ENCODE measurements around the gene SRCIN1. TPM values are rescaled to one million over a fixed set of nuclear protein-coding genes. Genes with fewer than 3 reads are reported as not detected.
A peak's percentile ranks its signal among the peaks of the same experiment; 100 is the strongest.

SRCIN1 gene
- total RNA-seq, 1 donor from 2014 or later: 6.6 TPM

DNA sequence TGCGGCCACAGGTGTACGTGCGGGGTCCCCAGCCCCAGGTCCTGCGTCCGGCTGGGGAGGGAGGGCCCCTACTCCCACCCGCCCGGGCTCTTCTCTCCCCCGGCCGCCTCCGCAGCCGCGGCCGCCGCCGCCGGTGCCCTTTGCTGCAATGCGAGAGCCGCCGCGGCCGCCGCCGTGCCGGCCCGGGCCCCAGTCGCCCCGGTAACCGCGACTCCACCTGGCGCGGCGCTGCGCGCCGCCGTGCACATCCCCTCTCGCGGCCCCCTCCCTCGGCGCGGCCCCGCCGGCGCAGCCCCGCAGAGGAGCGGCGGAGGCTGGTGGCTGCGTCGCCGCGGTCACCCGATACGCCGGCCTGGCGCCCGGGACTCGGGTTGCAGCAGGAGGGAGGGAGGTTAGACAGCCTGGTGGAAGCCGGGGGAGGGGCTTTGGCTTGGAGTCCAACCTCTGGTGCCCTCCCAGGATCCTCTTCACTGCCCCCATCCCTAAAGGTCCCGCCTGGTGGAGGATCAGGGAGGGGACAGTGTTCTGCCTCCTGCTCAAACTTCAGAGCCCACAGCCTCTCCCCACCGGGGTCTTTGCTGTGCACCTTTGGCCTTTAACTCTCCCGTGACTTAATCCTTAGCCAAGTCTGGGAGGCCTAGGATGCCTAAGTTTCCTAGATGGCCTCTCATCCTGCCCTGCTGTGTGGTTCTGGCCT lies 32.9 kb downstream of the SRCIN1 start:
- peak; percentile 38 to 44 for ATAC-seq

GRCh38 chr17:38571833-38572668 lies 33.7 kb downstream of the SRCIN1 start:
- intact Hi-C loops (cut with DNase I): no loop called here
- Histone ChIP-seq H3K4me1 (peaks cover 9% of the 10 kb centered on the region), H3K36me3 (no peaks in the 10 kb centered on the region), H3K27ac (no peak overlapping the region), H3K4me3 (peak overlapping the region; percentile 27), H3K27me3 (ENCODE audit: low read depth) (peaks cover 89% of the 10 kb centered on the region), H3K9me3 (no peaks in the 10 kb centered on the region)
- ATAC-seq (peak in 1 of 2 donors; percentile 15), DNase-seq (no peak)
- no peak for TF ChIP-seq CTCF (IDR thresholded peaks at IDR 0.05)

More for the DNA sequence above, 32.9 kb downstream of the SRCIN1 start:
- Histone ChIP-seq H3K36me3 (no peaks in the 10 kb centered on the region), H3K27me3 (ENCODE audit: low read depth) (peaks cover 89% of the 10 kb centered on the region), H3K27ac (no peak overlapping the region), H3K4me1 (peaks cover 9% of the 10 kb centered on the region), H3K4me3 (peak overlapping the region; percentile 27), H3K9me3 (no peaks in the 10 kb centered on the region)
- DNase-seq: no peak
- intact Hi-C loops (cut with DNase I): no loop called here
- no peak for TF ChIP-seq CTCF (IDR thresholded peaks at IDR 0.05)

DNA sequence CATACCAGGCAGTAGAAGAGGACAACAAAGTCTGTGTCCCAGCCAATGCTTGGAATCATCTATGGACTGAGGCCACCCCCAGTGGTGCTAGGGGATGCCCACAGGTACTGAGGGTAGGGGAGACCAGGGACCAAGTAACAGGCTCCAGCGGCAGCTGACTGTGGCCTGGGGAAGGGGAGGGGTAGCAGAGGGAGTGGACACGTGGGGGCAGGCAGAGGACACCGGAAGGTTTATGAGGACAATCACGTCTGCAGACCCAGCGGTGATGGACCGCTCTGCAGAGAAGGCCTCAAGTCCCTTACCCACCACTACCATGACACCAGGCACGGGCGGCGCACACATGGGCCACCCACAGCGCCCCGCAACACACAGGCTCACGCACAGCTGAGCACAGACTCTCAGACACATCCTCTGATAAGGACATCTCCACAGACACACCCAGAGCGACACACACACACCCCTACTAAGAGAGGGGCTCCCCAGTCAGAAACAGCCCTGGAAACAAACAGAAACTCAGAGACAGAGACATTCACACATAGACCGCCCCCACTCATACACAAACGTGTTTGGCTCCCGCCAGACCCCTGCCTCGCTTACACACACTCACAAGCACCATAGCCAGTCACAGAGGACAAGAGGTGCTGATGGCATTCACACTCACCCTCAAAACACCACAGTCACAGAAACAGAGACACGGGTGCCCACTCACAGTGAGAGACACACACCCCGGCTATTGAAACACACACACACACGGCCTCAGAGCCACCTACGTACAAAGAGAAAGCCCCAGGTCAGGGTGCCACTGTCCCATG lies 35.8 kb downstream of the SRCIN1 start:
- Histone ChIP-seq H3K9me3 (no peaks in the 10 kb centered on the region), H3K4me3 (no peak overlapping the region), H3K27ac (no peak overlapping the region), H3K27me3 (ENCODE audit: low read depth) (peaks cover 88% of the 10 kb centered on the region), H3K4me1 (peaks cover 9% of the 10 kb centered on the region), H3K36me3 (no peaks in the 10 kb centered on the region)
- ATAC-seq: no peak
- no peak for DNase-seq
- no peak for TF ChIP-seq CTCF (IDR thresholded peaks at IDR 0.05)
- intact Hi-C loops (cut with DNase I): no loop called here

GRCh38 chr17:38568845-38569510 lies 36.8 kb downstream of the SRCIN1 start:
- no peaks in the 10 kb centered on the region for H3K9me3 ChIP-seq
- intact Hi-C loops (cut with DNase I): no loop called here
- ATAC-seq (no peak), DNase-seq (no peak)
- peaks cover 85% of the 10 kb centered on the region for H3K27me3 ChIP-seq (ENCODE audit: low read depth)
- peaks cover 9% of the 10 kb centered on the region for H3K4me1 ChIP-seq
- no peak overlapping the region for H3K27ac ChIP-seq
- H3K4me3 ChIP-seq: no peak overlapping the region
- TF ChIP-seq CTCF (IDR thresholded peaks at IDR 0.05): no peak
- no peaks in the 10 kb centered on the region for H3K36me3 ChIP-seq

DNA sequence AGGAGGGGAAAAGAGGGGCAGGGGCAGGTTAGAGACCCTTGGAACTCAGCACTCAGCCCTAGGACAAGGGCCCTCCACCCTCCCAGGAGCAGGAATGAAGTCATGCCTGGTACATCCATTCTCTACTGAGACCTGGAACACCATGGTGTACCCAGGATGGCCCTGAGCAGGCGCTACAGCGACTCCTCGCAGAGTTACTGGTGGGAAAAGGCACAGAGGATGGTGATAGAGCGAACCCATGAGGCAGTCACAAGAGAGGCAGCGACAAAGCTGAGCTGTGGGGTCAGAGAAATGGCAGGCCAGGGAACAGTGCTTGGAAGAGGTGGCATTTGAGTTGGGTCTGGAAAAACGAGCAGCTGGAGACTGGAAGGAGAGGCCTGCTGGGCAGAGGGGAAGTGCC lies 37.5 kb downstream of the SRCIN1 start:
- Histone ChIP-seq H3K4me3 (no peak overlapping the region), H3K4me1 (peaks cover 9% of the 10 kb centered on the region), H3K36me3 (no peaks in the 10 kb centered on the region), H3K9me3 (no peaks in the 10 kb centered on the region), H3K27ac (no peak overlapping the region), H3K27me3 (ENCODE audit: low read depth) (peaks cover 85% of the 10 kb centered on the region)
- no peak for DNase-seq
- TF ChIP-seq CTCF (IDR thresholded peaks at IDR 0.05): no peak
- ATAC-seq: no peak
- intact Hi-C loops (cut with DNase I): no loop called here
